ENCODE measurements around the gene CD59.
"Not testable (repeated sequence)": the region's sequence is repeated elsewhere in the genome, so short reads cannot be mapped to it uniquely, and the experiment has no call there.

CD59 gene

DNA sequence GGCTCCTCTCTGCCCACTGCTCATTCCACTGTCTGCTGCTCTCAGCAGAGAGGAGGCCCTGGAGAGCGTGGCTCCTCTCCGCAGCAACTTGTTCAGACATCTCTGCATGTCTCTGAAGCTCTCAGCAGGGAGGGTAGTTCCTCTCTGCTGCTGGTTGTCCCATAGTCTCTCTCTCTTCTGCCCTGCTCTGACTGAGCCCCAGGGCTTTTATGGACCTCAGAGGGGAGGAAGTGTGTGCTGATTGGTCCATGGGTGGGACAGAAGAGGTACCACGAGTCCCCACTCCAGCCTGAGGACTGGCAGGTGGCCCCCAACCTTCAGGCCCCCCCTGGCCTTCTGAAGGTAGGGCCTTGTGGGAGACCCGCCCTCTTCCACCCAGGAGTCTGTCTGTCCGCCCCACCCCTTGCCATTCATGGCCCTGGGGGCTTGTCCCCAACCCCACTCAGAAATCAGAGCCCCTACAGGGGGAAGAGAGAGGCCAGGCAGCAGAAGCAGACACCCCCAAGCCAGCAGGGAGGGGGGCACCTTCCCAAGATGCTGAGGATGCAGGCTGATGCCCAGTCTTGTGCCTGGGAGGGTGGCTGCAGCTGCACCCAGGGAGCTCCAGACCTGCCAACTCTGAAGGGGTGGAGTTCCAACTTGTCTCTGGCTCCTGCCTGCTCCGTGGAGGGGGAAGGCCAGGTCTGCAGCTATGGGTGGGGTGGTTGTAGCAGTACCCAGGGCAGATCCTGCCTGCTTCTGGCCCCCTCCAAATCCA is 70.7 kb downstream of the CD59 start:
- no peak for DNase-seq

DNA sequence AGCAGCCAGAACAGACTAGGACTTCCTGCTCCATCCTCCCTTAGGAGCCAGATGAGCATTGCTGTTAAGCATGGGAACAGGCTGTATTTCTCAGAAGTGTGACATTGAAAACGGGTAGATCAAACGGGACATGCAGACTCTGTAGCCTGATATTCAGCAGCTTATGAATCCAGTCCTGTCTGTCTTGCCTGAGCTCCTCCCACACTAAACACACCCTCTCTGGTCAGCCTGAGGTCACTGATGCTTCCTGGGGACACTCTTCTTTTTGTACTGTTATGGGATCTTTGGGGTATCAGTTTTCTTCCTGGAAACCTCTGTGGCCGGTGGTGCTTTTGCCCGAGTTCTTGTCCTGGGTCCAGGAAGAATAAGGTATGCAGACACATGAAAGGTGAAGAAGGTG is 71.4 kb downstream of the CD59 start:
- no peak for DNase-seq

DNA sequence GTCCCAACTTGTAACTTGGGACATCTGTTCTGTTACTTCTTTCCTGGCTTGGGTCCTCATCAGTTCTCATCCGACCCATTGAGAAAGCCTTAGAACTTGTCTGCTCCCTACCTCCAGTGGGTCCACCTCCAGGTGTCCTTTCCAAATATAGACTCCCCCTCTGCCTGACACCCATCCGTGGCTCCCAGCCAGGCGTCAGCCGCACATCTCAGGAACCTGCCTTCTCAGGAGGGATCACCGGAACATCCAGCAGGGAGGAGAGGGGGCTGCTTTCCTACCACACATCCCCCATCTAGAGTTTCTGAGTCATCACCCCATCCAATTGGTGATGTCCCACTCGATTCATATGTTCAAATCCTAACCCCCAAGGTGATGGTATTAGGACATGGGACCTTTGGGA is 72.1 kb downstream of the CD59 start:
- no peak for DNase-seq

DNA sequence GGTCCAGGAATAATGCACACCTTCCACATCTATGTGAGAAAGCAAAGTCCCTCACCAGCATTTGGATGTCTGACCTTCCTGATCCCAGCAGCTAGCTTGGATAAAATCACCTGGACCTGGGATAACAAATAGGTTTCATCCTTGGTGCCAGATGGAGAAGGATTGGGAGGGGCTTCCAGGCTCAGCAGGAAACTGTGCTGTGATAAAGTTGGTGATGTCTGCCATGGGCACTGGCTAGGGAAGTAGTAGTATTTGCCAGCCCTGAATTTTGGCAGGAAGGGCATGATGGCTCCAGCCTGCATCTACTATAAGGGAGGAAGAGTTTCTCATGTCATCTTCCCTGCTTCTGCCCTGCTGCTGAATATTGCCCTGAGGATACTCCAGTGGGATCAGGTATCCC is 73.1 kb downstream of the CD59 start:
- no peak for DNase-seq

DNA sequence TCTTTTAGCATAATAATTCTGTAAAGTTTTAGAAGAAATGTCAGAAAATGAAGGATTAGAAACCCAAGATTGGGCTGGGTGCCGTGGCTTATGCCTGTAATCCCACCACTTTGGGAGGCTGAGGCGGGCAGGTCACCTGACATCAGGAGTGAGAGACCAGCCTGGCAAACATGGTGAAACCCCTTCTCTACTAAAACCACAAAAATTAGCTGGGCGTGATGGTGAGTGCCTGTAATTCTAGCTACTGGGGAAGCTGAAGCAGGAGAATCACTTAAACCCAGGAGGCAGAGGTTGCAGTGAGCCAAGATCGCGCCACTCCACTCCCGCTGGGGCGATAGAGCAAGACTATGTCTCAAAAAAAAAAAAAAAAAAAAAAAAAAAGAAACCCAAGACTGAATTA is 74.7 kb downstream of the CD59 start:
- DNase-seq, result not testable (repeated sequence)

DNA sequence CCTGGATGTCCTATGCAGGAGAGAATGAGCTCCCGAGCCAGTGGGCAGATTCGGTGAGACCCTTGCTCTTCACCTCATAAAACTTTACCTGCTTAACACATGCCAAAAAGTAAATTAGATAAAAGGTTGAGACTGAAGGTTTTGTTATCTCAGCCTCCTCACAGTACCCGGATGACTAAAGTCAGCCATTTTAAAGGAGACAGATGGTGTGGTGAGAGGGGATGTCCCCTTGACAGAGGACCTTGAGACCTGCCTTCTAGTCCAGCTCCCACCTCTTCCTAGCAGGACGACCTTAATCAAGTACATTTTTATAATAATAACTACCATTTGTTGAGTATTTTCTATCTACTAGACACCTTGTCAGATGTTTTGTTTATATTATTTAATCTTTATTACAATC is 75.3 kb downstream of the CD59 start:
- no peak for DNase-seq

DNA sequence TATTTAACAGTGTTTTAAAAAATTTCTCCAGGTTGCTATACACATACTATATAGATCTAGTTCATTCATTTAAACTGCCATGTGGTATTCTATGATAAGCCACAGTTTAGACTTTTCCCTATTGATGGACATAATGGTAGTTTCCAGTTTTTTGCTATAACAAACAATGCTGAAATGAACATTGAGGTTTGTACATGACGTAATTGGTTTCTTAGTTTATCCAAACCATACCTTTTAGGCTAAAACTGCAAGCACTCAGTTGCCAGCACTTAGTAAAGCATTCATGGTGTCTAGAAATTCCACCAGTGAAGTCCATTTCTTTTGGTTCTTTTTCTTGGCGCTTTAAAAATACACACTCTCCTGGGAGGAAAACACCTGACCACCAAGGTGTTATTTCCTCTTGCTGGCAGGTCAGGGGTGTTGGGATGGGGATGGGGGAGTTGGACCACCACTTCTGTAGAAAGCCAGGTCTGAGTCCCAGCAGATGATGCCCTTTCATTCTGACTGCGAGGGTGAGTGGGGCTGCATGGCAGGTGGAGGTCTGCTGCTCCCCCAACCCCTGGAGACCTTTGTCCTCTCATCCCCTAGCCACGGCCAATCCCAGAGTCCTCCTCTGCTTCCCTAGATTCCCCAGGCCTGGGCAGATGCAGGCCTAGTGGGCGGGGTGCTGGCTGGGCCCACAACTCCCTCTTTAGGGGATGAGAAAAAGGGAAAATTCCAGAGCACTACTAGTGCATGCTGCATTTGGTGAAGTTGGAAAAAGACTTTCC is 76.7 kb downstream of the CD59 start:
- no peak for DNase-seq

DNA sequence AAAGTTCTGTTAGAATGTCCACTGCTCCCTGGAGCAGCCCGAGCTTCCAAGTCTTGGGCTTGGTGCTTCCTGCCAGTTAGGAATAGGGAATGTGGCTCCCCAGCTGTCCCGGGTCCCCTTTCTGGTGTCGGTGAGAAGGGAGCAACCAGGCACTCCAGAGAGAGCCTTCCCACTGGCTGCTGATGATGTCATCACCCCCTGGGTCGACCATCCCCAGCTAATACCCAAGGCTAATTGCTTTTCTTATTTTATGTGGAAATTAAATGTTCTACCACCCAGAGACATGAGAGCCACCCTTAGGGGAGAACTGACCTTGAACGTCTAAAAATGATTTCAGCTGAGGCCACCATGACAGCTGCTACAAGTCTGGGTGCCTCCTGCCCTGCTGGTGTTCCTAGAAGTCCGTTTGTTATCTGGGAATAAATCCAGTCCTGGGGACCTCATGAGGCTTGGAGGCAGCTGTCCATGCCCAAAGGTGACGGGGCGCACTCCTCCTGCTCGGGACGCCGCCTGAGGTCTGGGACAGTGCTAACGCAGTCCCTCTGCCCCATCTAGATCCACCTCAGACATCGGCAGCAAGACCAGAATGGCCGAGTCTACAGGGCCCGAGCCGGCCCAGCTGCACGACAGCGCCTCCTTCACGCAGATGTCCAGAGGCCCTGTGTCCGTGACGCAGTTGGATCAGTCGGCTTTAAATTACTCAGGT is 77.9 kb downstream of the CD59 start:
- no peak for DNase-seq

DNA sequence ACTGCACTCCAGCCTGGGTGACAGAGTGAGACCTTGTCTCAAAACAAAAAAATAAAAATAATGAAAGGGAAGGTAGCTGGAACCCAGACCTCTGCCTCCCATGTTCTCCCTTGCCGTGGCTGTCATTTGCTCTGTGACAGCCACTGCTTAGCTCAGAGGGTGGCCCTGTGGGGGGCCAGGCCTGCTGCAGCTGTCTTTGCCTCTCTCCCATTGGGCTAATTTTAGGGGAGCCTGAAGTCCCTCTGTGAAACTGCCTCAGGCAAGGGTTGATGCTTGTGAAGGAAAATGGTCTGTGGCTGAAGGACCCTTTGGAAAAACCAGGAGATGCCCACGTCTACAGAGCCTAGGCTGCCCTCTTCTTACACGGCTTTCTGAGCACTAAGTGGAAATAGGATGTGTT is 78.5 kb downstream of the CD59 start:
- no peak for DNase-seq

DNA sequence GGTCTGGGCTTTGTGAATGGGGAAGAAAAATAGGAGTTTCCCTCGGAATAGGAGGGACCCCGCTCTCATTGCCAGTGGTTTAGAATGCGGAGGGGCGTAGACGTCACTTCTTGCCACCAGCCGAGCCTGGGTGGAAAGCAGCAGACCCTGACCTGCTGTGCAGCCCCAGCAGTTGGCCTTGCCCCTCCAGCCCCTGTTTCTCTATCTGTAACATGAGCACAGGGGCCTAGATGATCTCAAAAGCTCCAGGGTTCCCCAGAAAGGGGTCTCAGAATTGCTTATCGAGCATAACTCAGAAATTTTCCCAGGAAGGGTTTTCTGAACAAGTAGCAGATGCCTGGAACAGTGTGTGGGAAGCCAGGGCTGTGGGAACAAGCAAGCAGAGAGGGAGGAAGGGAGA is 79.5 kb downstream of the CD59 start:
- no peak for DNase-seq

DNA sequence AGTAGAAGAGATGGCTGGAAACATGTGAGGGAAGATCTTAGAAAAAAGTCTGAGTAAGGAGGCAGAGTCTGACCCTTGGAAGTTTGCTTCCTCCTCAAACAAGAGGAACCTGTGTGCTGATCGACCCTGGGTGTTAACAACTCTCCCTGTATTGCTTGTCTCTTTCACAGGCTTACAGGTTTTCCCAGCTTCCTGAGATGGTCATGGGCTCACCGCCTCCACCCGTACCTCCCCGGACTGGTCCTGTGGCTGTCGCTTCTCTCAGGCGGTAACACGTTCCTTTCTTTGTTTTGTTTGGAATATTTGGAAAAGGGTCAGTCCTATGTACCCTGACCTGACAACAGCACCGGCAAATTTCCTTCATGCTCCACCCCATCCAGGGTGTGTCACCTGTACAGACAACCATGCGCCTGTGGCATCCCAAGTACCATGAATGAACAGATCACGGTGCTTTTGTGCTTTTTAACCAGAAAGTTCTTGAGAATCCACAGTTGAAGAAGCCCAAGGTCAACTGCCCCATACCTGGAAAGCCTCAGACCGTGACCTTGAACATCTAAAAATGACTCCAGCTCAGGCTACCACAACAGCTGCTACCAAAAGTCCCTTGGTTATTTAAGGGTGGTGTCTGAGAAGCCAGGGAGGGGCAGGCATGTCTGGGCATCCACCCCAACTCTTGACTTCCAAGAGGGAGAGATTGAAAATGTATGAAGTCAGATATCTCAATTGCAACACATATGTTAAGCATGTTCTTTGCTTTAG is 80.2 kb downstream of the CD59 start:
- DNase-seq, result no peak

DNA sequence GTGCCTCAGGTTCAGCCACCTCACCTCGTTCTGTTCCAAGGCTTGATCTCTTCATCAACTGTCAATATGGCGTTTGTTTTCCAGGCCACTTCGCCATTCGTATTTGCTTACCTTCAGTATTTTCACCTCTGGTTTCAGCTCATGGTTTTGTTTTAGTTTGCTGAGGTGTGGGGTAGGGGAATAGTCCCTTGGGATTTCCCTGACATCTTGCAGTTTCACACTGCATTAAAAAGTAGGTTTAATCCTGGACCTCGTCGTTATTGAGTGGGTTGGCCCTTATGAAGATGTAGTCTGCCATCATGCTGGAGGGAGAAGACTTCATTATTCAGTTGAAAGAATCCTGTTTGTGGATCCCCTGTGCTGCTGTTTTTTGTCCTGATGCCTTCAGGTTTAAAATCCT is 81.6 kb downstream of the CD59 start:
- no peak for DNase-seq

All from activated CD4-positive, alpha-beta T cell treated with anti-CD3 and anti-CD28 coated beads, Interleukin-2, amount 50 U/mL, for 4 hours (primary cell).